CD4-positive, alpha-beta T cell treated with Interleukin-17A for 4 hours (primary cell): Measurements from ENCODE around the gene CD6.

ENCODE experiments used
- DNase-seq: peaks from one replicate; pipeline ENCODE4 v3.0.0-alpha.2; 2020; ENCODE audit warnings: mixed read lengths

Gene CD6

GRCh38 chr11:61010466-61011228, 39.2 kb downstream of the CD6 start:
- no peak for DNase-seq

DNA sequence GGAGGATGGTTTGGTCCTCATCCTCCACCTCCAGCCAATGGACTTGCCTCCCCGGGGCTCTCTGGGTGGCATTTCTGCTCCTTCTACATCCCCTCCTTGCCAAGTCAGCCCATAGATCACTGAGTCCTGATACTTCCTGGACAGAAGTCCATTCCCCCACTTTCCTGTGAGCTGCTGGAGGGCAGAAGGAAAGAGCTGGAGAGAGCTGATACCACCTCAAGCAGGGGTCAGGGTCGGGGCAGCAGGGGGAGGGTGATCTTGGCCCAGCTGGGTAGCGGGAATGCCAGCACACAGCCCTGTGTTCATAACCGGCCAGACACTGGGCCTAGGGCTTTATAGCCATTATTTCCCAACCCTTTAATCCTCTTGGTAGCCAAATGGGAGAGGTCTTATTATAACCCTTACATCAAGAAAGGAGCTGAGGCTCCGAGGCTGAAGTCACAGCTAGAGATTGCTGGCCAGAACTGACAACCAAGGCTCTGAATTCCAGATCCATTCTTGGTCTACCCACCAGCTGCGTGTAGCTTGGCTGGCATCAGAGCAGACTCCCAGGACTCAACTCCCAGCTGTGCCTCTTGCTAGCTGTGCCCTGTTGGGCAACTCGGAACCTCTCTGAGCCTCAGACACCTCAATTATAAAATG, 39.9 kb downstream of the CD6 start:
- DNase-seq = no peak

DNA sequence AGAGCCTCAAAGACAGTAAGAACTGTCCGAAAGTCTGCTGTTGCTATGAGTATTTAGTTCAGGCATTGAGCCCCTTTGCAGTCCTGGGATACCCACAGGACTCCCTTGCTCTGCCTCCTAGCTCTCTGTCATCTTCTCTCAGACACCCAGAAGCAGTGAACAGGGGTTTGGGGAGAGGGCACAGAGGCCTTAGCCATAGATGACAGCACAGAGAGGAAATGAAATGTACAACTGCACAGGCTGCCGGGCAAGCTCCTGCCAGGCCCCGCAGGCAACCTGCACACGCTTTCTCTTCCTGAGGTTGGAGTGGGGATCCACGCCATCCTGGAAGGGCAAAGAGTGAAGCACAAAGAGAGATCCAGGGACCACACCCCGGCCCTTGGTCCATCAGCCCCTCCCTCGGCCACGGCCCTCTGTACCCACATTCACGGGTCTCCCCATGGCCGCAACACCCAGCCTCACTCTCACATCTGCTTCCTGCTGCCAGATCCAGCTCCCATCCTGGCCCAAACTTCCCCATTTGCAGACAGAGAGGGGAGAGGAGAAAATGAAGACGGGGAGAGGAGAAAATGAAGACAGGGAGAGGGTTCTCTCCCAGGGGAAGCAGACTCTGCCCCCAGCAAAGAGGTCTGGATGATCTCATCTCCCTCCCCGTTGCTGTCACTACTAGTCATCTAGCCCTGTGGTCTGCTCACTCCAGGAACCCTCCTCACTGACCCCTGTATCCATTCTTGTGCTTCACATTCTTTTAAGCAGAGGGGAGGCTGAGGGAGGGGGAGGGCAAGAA, 40.7 kb downstream of the CD6 start:
- DNase-seq = no peak

DNA sequence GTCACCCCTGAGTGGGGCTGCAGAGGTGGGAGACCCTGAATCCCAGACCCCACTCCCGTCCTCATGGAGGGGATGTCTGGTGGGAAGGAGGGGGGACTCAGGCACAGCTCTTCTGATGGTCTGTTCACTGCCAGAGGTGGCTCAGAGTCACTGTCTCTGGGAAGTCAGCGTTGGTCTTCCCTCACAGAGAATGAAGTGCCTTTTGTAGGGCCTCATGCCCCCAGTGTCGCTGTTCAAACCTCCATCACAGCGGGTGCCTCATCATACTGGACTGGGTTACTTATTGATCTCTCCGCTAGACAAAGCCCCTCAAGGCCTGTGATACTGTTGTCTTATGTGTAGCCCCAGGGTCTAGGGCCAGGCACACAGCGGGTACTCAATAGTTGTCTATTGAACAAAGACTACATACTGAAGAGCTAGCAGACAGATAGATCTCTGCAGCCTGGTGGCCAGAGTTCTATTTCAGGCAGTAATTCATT, 41.3 kb downstream of the CD6 start:
- no peak for DNase-seq

DNA sequence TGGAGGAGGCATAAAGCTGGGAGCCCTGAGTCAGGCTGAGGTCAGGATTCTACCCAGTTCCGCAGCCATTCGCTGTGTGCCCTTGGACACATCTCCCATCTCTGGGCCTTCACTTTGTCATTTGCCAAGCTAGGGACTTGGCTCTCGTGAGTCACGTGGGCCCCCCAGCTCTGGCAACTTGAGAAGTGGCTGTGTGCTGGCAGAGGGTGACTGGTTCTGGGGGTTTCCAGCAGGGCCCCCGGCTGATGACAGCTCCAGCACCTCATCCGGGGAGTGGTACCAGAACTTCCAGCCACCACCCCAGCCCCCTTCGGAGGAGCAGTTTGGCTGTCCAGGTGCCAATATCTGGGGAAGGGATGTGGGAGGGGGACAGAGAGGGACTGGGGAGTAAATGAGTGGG, 46.6 kb downstream of the CD6 start:
- no peak for DNase-seq

GRCh38 chr11:61019037-61019831, 47.8 kb downstream of the CD6 start:
- no peak for DNase-seq

DNA sequence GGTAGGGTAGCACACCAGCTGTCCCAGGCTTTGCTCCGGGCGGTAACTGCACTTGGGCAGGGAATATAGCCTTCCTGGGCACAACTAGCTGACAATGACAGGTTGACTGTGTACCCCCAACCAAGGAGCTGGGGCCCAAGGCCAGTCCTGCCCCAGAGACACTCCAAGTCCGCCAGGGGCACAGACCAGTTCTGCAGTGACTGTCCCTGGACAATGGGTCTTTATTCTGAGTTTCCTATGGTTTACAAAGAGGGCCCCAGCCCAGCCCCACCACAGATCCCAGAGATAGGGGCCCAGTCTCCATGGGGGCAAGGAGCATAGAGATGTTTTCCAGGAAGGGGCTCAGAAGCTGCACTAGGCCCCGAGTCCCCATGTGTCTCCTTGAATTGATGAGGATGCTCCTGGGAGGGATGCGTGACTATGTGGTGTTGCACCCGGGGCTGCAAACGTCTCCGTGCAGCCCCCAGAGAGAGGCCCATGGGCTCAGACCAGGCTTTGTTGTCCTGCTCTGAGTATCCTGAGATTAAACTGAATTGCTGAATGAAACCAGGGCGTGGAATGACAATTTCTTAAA, 48.4 kb downstream of the CD6 start:
- peak; percentile 5 for DNase-seq

DNA sequence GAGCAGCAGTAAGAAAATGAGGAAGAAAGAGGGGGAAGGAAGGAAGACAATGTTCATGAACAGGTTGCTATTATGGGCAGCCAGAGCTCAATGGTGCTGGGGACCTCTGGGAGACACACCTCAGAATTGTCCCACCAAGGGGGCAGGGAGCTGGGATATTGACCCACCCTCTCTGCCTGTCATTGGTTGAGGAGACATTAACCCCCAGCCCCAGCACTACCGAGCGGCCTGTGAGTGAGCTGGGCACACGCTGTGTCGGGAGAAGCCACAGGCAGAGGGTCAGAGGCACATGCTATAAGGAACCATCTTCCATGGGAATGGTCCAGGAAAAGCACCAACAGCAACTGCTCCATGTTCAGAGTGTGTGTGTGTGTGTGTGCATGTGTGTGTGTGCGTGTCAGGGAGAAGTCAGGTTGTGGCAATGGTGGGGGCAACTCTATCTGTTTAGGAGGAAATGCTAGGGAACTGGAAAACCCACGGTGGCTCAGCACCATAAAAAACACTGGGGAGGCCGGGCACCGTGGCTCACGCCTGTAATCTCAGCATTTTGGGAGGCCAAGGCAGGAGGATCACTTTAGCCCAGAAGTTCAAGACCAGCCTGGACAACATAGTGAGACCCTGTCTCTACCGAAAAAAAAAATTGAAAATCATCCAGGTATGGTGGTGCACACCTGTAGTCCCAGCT, 49.2 kb downstream of the CD6 start:
- DNase-seq = peak; percentile 15

DNA sequence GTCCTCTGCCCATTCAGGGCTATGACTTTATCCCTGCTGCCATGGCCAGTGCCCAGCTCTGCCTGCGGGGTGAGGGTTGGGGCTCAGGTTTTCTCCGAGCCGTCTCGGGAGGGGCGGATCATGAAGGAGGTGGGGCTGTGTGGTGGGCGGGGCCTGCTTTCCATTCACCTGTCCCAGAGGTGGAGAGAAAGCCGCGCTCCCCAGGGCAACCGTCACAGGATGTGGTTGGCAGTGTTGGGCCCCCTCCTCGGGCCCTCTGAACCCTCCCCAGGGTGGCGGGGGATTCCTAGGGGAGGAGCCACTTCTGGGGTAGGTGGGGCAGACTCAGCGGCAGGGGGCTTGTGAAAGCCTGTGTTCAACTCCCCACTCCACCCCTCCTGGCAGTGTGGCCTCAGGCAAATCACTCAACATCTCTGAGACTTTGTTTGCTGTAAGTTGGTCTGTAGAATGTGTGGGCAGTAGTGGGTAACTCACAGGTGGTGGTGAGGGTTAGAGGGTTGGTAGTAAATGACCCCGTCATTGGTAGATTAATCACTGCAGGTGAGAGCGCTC, 50.3 kb downstream of the CD6 start:
- DNase-seq = peak; percentile 95

DNA sequence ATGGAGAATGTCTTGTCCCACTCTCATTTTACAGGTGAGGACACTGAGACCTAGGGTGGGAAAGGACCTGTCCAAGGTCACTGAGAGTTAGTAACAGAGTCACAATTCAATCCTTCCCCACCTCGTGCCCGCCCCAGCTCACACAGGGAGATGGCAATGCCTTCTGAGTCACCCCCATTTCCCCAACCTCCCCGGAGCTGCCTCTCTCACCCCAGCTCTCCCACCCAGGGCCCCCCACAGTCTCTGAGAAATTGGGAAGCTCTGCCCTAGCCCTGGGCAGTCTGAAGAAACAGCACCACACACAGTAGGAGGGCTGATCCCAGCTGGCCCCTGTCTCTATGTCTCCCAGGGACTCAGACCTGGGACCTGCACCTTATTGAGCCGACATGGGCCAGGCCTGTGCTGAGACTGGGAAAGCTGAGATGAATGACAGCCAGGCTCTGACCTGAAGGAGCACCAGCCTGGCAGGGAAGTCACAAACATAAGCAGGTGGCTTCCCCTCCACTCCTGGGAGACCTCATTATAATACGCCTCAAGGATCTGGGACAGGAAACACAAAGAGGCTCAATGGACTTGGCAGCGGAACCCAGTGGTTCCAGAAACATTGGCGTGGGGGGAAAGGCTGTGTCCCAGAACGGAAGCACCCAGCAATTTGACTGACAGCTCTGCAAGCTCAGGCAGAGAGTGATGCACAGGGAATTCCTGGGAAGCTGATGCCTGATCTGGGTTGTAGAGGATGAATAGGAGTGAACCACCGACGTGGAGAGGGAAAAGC, 51.0 kb downstream of the CD6 start:
- DNase-seq = peak; percentile 59

DNA sequence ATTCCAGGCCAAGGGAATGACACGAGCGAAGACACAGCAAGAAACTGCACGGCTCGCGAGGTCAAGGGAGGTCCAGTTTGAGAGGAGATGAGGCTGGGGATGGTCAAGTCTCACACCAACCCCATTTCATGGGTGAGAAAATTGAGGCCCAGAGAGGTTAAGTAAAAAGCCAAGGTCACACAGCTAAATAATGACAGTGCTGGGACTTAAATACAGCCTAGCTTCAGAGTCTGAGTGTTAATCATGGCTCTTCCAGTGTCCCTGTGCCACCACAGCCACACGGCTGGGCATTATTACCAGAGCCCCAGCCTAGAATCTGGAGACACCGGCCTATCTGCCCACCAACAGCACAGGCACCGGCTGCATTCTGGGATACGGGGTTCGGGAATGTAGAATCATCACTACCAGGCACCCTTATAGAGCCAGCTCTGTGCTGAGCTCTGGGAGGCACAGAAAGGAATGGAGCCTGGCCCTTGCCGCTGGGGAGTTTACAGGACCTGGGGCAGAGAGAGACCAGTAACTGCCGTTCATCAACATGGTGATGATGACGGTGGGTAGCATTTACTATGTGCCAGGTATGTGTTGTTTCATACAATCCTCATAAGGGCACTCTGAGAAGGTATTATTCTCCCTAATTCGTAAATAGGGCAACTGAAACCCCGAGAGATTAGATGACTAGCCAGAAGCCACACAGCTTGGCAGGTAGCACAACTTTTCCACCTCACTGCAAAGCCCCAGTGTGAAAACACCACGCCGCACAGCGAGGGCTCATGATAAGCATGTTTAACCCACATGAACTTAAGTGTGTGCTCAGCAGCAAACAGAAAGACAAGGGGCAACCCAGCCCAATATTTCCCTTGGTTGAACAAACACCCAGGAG, 51.8 kb downstream of the CD6 start:
- peak; percentile 77 for DNase-seq

DNA sequence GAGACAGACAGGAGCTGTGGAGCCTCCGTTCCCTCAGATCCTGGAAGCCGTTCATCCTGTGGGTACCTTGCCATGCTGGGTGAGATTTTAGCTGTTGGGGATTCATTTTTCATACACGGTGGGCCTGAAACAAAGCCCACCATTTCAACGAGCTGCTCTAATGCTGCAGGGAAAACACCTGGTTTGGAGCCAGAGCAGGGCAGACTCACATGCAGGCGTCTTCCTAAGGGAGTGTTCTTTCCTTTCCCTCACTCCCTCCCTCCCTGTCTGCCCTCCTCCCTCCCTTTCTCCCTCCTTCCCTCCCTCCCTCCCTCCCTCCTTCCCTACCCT, 52.5 kb downstream of the CD6 start:
- DNase-seq = no peak

DNA sequence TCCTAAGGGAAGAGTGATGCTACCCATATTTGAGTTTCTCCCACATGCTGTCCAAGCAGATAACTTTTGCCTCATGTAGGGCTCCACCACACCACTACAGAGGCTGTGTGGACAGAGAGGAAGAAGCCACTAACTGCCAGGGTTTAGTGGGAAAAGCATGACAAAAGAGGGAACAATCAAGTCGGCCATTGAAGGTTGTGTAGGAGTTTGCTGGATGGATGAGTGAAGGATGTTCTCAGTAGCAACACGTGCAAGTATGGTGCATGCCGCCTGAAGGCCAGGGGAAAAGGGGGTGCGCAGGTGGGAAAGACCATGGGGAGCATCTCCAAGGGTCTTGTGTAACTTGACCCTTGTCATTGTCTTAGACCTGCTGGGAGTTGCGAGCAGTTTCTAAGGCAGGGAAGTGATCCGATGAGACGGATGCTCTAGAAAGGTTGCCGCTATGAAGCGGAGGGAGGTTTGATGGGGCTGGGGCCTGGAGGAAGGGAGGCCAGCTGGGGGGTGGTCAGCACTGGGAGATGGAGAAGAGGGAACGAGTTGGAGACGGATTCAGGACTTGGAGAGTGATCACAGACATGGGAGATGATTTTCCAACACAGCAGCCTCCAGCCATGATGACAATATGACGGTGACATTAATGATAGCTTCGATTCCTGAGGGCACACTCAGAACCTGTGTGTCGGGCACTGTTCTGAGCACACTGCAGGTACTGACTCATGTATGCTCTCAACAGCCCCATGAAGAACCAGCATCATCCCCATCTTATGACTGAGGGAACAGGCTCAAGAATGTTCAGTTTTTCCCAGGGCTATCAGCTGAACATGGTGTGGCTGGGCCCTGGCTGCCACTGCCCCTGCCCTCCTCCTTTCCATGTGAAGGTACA, 53.7 kb downstream of the CD6 start:
- DNase-seq = peak; percentile 53

GRCh38 chr11:61025821-61026120, 54.3 kb downstream of the CD6 start:
- no peak for DNase-seq

GRCh38 chr11:61026121-61027031, 54.9 kb downstream of the CD6 start:
- DNase-seq = peak; percentile 79

GRCh38 chr11:61027141-61027840, 55.8 kb downstream of the CD6 start:
- peak; percentile 67 for DNase-seq

GRCh38 chr11:61028135-61028729, 56.8 kb downstream of the CD6 start:
- peak; percentile 88 for DNase-seq
